Measurements from ENCODE around the gene UNC5B. TPM values are rescaled to one million over a fixed set of nuclear protein-coding genes. Genes with fewer than 3 reads are reported as not detected.
A peak's percentile ranks its signal among the peaks of the same experiment; 100 is the strongest.
"Not testable (repeated sequence)": the region's sequence is repeated elsewhere in the genome, so short reads cannot be mapped to it uniquely, and the experiment has no call there.

The UNC5B gene
- polyA plus RNA-seq, 1 experiment = 8.1 TPM

DNA sequence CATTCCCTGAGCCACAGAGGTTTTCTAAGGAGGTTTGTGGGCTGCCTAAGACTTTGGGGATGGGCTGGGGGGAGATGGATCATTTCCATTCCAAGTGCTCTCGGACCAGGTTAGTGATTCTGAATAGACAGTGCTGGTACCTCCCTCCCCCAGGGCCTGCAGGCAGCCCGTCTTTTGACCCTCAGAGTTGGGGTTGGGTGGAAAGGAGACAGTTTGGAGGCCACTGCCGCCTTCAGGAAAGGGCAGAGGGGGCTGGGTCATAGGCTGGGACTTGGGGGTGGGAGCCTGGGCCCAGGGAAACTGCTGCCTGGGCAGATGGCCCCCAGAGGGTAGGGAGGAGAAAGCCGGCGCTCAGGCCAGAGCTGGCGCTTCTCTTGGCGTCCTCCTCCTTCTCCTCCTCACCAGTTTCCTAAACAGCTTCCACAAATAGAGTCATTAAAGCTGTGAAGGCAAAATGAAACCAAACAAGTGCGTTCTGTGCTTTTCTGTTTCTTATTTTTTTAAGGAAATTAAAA lies 4.4 kb downstream of the UNC5B start:
- Histone ChIP-seq H3K27me3 (ENCODE audit: control insufficient read depth, insufficient read depth, low read length) (peaks cover under 1% of the 10 kb centered on the region), H3K27ac (ENCODE audit: low read depth, low read length) (peak overlapping the region; percentile 57), H3K9me3 (ENCODE audit: control insufficient read depth, insufficient read depth, low read length) (no peaks in the 10 kb centered on the region; the same call in 1 of the 2 replicates), H3K4me3 (ENCODE audit: low read depth, low read length) (peak overlapping the region; percentile 59)
- POLR2A ChIA-PET = interaction anchor here (1.4 to 1.6 kb wide), 2 partner anchors 28 to 52 kb away, joined by 5 to 6 read pairs; no protein-coding TSS in a partner anchor
- TF ChIP-seq, protein P1, sequence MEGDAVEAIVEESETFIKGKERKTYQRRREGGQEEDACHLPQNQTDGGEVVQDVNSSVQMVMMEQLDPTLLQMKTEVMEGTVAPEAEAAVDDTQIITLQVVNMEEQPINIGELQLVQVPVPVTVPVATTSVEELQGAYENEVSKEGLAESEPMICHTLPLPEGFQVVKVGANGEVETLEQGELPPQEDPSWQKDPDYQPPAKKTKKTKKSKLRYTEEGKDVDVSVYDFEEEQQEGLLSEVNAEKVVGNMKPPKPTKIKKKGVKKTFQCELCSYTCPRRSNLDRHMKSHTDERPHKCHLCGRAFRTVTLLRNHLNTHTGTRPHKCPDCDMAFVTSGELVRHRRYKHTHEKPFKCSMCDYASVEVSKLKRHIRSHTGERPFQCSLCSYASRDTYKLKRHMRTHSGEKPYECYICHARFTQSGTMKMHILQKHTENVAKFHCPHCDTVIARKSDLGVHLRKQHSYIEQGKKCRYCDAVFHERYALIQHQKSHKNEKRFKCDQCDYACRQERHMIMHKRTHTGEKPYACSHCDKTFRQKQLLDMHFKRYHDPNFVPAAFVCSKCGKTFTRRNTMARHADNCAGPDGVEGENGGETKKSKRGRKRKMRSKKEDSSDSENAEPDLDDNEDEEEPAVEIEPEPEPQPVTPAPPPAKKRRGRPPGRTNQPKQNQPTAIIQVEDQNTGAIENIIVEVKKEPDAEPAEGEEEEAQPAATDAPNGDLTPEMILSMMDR (IDR thresholded peaks at IDR 0.05; ENCODE audit: low read depth, low read length) = no peak
- CTCF ChIA-PET = interaction anchor here (0.6 to 6.5 kb wide), 3 partner anchors 8 to 68 kb away, joined by 3 to 48 read pairs (median 3); no protein-coding TSS in a partner anchor
- DNase-seq (ENCODE audit: low read depth, low spot score) = no peak

DNA sequence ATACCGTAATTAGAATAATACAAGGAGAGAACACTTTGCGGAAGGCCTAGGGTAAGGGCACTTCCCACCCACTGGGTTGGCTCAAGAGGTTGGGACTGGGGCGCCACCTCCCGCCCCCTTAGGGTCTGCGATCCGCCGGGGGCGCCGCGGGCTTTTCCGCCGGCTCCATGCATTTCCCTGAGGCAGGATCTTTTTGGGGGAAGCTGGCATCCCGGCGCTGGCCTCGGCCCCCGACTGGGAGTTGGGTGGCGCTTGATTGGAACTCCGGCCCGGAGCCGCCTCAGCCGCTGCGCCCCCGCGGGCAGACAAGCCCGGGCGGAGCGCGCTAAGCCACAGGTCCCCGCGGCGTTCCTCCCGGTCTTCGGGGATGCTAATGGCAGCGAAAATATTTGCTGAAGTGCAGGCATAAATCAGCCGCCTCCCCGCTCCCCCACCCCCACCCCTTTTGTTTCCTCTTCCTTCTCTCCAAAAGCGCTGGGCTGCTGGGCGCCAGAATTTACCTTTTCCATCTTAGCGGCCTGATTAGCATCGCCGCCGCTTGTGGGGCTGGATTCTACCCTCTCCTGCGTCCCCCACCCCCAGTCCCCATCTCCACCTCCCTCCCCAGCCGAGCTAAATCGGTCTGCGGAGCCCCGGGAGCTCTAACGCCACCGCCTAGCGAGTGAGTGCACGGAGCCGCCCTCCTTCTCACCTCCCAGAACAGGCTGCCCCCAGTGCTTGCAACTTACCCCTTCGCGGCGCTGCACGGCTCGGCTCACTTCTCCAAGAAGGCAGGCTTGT lies 5.1 kb downstream of the UNC5B start:
- no peak for DNase-seq (ENCODE audit: low read depth, low spot score)
- Histone ChIP-seq H3K27me3 (ENCODE audit: control insufficient read depth, insufficient read depth, low read length) (no peaks in the 10 kb centered on the region), H3K27ac (ENCODE audit: low read depth, low read length) (peak overlapping the region; percentile 57), H3K4me3 (ENCODE audit: low read depth, low read length) (peak overlapping the region; percentile 59), H3K9me3 (ENCODE audit: control insufficient read depth, insufficient read depth, low read length) (no peaks in the 10 kb centered on the region; the same call in 1 of the 2 replicates)
- TF ChIP-seq, protein P1 (IDR thresholded peaks at IDR 0.05; ENCODE audit: low read depth, low read length) = no peak
- ChIA-PET POLR2A (interaction anchor here (0.7 to 1.6 kb wide), 2 partner anchors 27 to 43 kb away, joined by 4 to 5 read pairs; no protein-coding TSS in a partner anchor), CTCF (interaction anchor here (0.6 to 6.5 kb wide), 2 partner anchors 9 to 53 kb away, joined by 3 to 48 read pairs; no protein-coding TSS in a partner anchor)

DNA sequence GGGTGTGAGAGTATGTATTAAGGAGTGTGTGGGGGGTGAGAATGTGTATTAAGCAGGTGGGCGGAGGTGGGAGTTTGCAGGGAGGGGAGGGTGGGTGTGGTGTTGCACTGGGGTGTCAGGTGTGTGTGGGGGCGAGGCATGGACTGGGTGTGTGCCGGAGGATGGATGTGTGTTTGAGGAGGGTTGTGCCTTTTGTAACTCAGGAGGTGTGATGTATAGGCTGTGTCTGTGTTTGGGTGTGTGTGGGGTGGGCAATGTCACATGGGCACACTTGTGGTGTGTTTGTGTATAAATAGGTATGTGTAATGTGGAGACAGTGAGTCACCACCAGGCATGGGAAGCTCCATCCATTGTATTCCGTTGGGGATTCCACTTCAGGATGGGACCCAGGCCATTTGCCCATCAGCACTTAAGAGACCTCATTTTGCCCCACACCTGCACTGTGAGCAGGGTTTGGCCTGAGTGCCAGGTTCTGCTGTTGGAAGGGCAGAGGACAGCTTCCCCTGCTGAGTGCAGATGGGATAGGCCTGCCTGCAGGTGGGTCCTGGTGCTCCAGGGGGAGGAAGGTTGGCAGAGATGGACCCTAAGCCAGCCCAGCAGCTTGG lies 5.8 kb downstream of the UNC5B start:
- Histone ChIP-seq H3K27ac (ENCODE audit: low read depth, low read length) (no peak overlapping the region), H3K4me3 (ENCODE audit: low read depth, low read length) (peak overlapping the region; percentile 59)

DNA sequence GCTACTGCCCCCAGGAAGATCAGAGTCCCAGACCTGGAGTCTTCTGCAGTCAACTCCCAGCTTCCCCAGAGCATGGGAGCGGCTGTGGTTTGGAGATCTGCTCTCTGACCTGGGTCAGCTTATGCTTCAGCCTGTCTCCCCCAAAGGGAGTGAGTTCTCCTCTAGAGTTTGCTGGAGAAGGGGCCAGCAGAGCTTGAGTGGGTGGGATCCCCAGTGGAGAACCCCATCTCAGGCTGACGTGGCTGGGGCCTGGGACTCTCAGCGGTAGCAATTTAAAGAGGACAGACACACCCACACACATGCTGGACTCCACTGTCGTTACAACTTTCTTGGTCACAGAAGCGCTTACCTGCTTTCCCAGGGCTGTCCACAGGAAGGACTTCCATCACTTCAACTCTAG lies 6.3 kb downstream of the UNC5B start:
- no peak overlapping the region for H3K4me3 ChIP-seq (ENCODE audit: low read depth, low read length)
- no peaks in the 10 kb centered on the region for H3K9me3 ChIP-seq (ENCODE audit: control insufficient read depth, insufficient read depth, low read length)
- ChIA-PET POLR2A (interaction anchor here (1.1 kb wide), 1 partner anchor 26 kb away, joined by 4 read pairs; no protein-coding TSS in a partner anchor), CTCF (interaction anchor here (0.8 kb wide), 1 partner anchor 52 kb away, joined by 3 read pairs; no protein-coding TSS in a partner anchor)
- no peak for DNase-seq (ENCODE audit: low read depth, low spot score)
- H3K27me3 ChIP-seq (ENCODE audit: control insufficient read depth, insufficient read depth, low read length) = no peaks in the 10 kb centered on the region
- TF ChIP-seq, protein P1 (IDR thresholded peaks at IDR 0.05; ENCODE audit: low read depth, low read length) = no peak
- no peak overlapping the region for H3K27ac ChIP-seq (ENCODE audit: low read depth, low read length)

More for the DNA sequence above, 5.8 kb downstream of the UNC5B start:
- ChIA-PET POLR2A (interaction anchor here (0.7 to 1.6 kb wide), 3 partner anchors 27 to 42 kb away, joined by 4 to 5 read pairs (median 4); no protein-coding TSS in a partner anchor), CTCF (interaction anchor here (0.8 to 6.5 kb wide), 2 partner anchors 52 kb away, joined by 3 to 48 read pairs; no protein-coding TSS in a partner anchor)
- Histone ChIP-seq H3K27me3 (ENCODE audit: control insufficient read depth, insufficient read depth, low read length) (no peaks in the 10 kb centered on the region), H3K9me3 (ENCODE audit: control insufficient read depth, insufficient read depth, low read length) (no peaks in the 10 kb centered on the region; the same call in 1 of the 2 replicates)
- no peak for DNase-seq (ENCODE audit: low read depth, low spot score)
- TF ChIP-seq, protein P1 (IDR thresholded peaks at IDR 0.05; ENCODE audit: low read depth, low read length) = no peak

DNA sequence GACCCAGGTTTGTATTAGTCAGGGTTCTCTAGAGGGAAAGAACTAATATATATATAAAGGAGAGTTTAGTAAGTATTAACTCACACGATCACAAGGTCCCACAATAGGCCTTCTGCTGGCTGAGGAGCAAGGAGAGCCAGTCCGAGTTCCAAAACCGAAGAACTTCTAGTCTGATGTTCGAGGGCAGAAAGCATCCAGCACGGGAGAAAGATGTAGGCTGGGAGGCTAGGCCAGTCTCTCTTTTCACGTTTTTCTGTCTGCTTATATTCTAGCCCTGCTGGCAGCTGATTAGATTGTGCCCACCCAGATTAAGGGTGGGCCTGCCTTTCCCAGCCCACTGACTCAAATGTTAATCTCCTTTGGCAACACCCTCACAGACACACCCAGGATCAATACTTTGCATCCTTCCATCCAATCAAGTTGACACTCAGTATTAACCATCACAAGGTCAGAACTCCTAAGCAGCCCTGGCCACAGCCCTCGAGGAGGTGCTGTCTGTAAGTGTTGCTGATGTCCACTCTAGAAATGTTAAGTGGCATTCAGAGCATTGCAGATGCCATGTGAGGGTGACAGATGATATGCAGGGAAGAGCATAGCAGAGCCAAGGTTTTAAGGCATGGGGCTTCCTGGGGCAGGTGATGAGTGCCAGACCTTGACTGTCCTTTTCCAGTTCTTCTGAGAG lies 7.0 kb downstream of the UNC5B start:
- H3K4me3 ChIP-seq (ENCODE audit: low read depth, low read length); H3K9me3 ChIP-seq (ENCODE audit: control insufficient read depth, insufficient read depth, low read length); H3K27me3 ChIP-seq (ENCODE audit: control insufficient read depth, insufficient read depth, low read length); H3K27ac ChIP-seq (ENCODE audit: low read depth, low read length); DNase-seq (ENCODE audit: low read depth, low spot score): not testable (repeated sequence)
- ChIA-PET CTCF (interaction anchor here (0.8 kb wide), 1 partner anchor 51 kb away, joined by 3 read pairs; no protein-coding TSS in a partner anchor), POLR2A (interaction anchor here (1.1 kb wide), 1 partner anchor 25 kb away, joined by 4 read pairs; no protein-coding TSS in a partner anchor)
